Prostate gland (tissue), 2 donors: ENCODE data around the gene HMMR. TPM values are rescaled to one million over a fixed set of nuclear protein-coding genes. Genes with fewer than 3 reads are reported as not detected.

Source experiments
- DNase-seq: peaks from one replicate; pipeline ENCODE4 v3.0.0-alpha.2; 2019; ENCODE audit warnings: low spot score
- H3K27ac ChIP-seq, 2 donors: fragments of 200-600 bp; sonication (generic); 2 replicates each; pipeline ENCODE4 v1.5.1; 2017 to 2019
- H3K27me3 ChIP-seq: fragments of 200-600 bp; sonication (generic); replicated peaks from 2 replicates; pipeline ENCODE4 v1.5.1; 2019; ENCODE audit not compliant: insufficient read depth
- H3K36me3 ChIP-seq, 2 donors: fragments of 200-600 bp; sonication (generic); 1 replicate in 1 of 2; 2 replicates in 1 of 2; pipeline versions ENCODE4 v1.5.1 to v1.8.1; 2017 to 2019
- H3K4me1 ChIP-seq: fragments of 200-600 bp; sonication (generic); replicated peaks from 2 replicates; pipeline ENCODE4 v1.5.1; 2019
- H3K4me3 ChIP-seq, 2 donors: fragments of 200-600 bp; sonication (generic); 2 replicates each; pipeline ENCODE4 v1.5.1; 2017 to 2019
- H3K9me3 ChIP-seq: fragments of 200-600 bp; sonication (generic); 2 replicates; pipeline ENCODE4 v1.5.1; 2017
- CTCF ChIP-seq, 4 experiments: fragments of 200-600 bp in 2 of 4; fragments of 450-650 bp in 2 of 4; sonication (generic) in 2 of 4; IDR thresholded peaks; 1 replicate in 3 of 4; 2 replicates in 1 of 4; pipeline ENCODE4 v1.5.1; 2016 to 2019; ENCODE audit warnings: antibody characterized with exemption in 4 of 4, mild to moderate bottlenecking in 2 of 4, moderate library complexity in 2 of 4
- POLR2A ChIP-seq: fragments of 450-650 bp; IDR thresholded peaks from one replicate; pipeline ENCODE4 v1.6.1; 2016; ENCODE audit warnings: antibody characterized with exemption, mild to moderate bottlenecking
- POLR2AphosphoS5 ChIP-seq: sonication (generic); formaldehyde crosslinking; IDR thresholded peaks from one replicate; pipeline ENCODE4 v1.6.1; 2017; ENCODE audit warnings: antibody characterized with exemption
- WGBS: methylation state at CpG from one replicate; pipeline ENCODE4 v1.1.5; 2018; 5-methylcytosine and 5-hydroxymethylcytosine counted together
- intact Hi-C: fragments of 100-400 bp; cut with DNase I; formaldehyde crosslinking; loops from one replicate; pipeline ENCODE4 v1.14.2; 2022
- total RNA-seq, 2 donors: library from RNA; depleted of rRNA; stranded (reverse); fragments of >200 nt; gene quantifications; one replicate each; pipeline ENCODE4 v1.1.0, GENCODE V29; 2016

HMMR gene
- total RNA-seq, 2 donors from 2014 or later = 1.7 to 1.8 TPM

- H3K4me3 ChIP-seq = peak overlapping the region in 1 of 2 donors; percentile 2
Observed at GRCh38 chr5:163508753-163509152, 48.3 kb downstream of the HMMR start.

GRCh38 chr5:163509291-163509951, 49.0 kb downstream of the HMMR start:
- intact Hi-C loops = no loop called here
- 8% methylated on average over 7 of the region's 7 CpGs for WGBS
- peaks cover 10% of the 10 kb centered on the region for H3K4me1 ChIP-seq

More at GRCh38 chr5:163508753-163509152, 48.3 kb downstream of the HMMR start:
- Histone ChIP-seq H3K27me3 (no peaks in the 10 kb centered on the region), H3K4me1 (peaks cover 10% of the 10 kb centered on the region), H3K36me3 (peaks cover 0 to under 1% of the 10 kb centered on the region in 2 donors), H3K9me3 (no peaks in the 10 kb centered on the region), H3K27ac (peak overlapping the region; percentile 54 to 70)
- DNase-seq = no peak
- WGBS = 19% methylated on average over 5 of the region's 5 CpGs
- TF ChIP-seq POLR2AphosphoS5 (no peak), POLR2A (no peak), CTCF (IDR thresholded peaks at IDR 0.05) (no peak)
- intact Hi-C loops = no loop called here

GRCh38 chr5:163512526-163512925, 52.1 kb downstream of the HMMR start:
- intact Hi-C loops = no loop called here
- WGBS = 91% methylated on average over 5 of the region's 5 CpGs
- Histone ChIP-seq H3K9me3 (no peaks in the 10 kb centered on the region), H3K27me3 (no peaks in the 10 kb centered on the region), H3K4me1 (peaks cover 7% of the 10 kb centered on the region), H3K27ac (no peak overlapping the region), H3K4me3 (no peak overlapping the region), H3K36me3 (peaks cover 3 to 11% of the 10 kb centered on the region in 2 donors)
- TF ChIP-seq POLR2A = no peak
- TF ChIP-seq POLR2AphosphoS5 = no peak
- no peak for TF ChIP-seq CTCF (IDR thresholded peaks at IDR 0.05)
- no peak for DNase-seq

More at GRCh38 chr5:163509291-163509951, 49.0 kb downstream of the HMMR start:
- peak; percentile 38 for DNase-seq
- Histone ChIP-seq H3K36me3 (peaks cover 0 to 3% of the 10 kb centered on the region in 2 donors), H3K4me3 (peak overlapping the region; percentile 2 to 4), H3K27ac (peak overlapping the region; percentile 54 to 70), H3K9me3 (no peaks in the 10 kb centered on the region), H3K27me3 (no peaks in the 10 kb centered on the region)
- no peak for TF ChIP-seq POLR2A
- peak; percentile 42 for TF ChIP-seq POLR2AphosphoS5
- no peak for TF ChIP-seq CTCF (IDR thresholded peaks at IDR 0.05)

- TF ChIP-seq POLR2AphosphoS5 = no peak
- no peak for TF ChIP-seq POLR2A
- TF ChIP-seq CTCF (IDR thresholded peaks at IDR 0.05) = no peak
- WGBS = 81% methylated on average over 1 of the region's 1 CpG
- no peaks in the 10 kb centered on the region for H3K4me1 ChIP-seq
- no peaks in the 10 kb centered on the region for H3K27me3 ChIP-seq
- H3K4me3 ChIP-seq = no peak overlapping the region
- H3K27ac ChIP-seq = no peak overlapping the region
- no peak for DNase-seq
- intact Hi-C loops = no loop called here
- H3K9me3 ChIP-seq = no peaks in the 10 kb centered on the region
- H3K36me3 ChIP-seq = no peaks in the 10 kb centered on the region
Observed at GRCh38 chr5:163525096-163525495, 64.7 kb downstream of the HMMR start.

- intact Hi-C loops = no loop called here
Observed at GRCh38 chr5:163529698-163530097, 69.3 kb downstream of the HMMR start.

More at GRCh38 chr5:163529698-163530097, 69.3 kb downstream of the HMMR start:
- 82% methylated on average over 5 of the region's 5 CpGs for WGBS
- Histone ChIP-seq H3K9me3 (no peaks in the 10 kb centered on the region), H3K27me3 (no peaks in the 10 kb centered on the region), H3K4me3 (no peak overlapping the region), H3K36me3 (no peaks in the 10 kb centered on the region), H3K27ac (no peak overlapping the region), H3K4me1 (no peaks in the 10 kb centered on the region)
- no peak for TF ChIP-seq POLR2A
- no peak for TF ChIP-seq POLR2AphosphoS5
- no peak for TF ChIP-seq CTCF (IDR thresholded peaks at IDR 0.05)
- DNase-seq = no peak
